Immature natural killer cell (primary cell): Measurements from ENCODE around the gene EVA1C. TPM values are rescaled to one million over a fixed set of nuclear protein-coding genes. Genes with fewer than 3 reads are reported as not detected.
"Not testable (repeated sequence)": the region's sequence is repeated elsewhere in the genome, so short reads cannot be mapped to it uniquely, and the experiment has no call there.

ENCODE experiments used
- DNase-seq, 3 donors: peaks; one replicate each; pipeline ENCODE4 v3.0.0; 2022; ENCODE audit warnings: mixed read lengths in 1 of 3
- H3K27ac Mint-ChIP-seq, 6 donors: one replicate each; pipeline ENCODE4 v1.8.0; 2020; ENCODE audit warnings: mixed read lengths in 6 of 6, mild to moderate bottlenecking in 5 of 6, inconsistent platforms in 4 of 6, moderate library complexity in 3 of 6
- H3K27me3 Mint-ChIP-seq, 3 donors: one replicate each; pipeline ENCODE4 v1.8.0; 2020 to 2021; ENCODE audit warnings: low read depth in 3 of 3, mild to moderate bottlenecking in 3 of 3, mixed read lengths in 3 of 3, moderate library complexity in 3 of 3, inconsistent platforms in 1 of 3
- H3K36me3 Mint-ChIP-seq, 3 donors: one replicate each; pipeline ENCODE4 v1.8.0; 2020; ENCODE audit warnings: mixed read lengths in 3 of 3, inconsistent platforms in 2 of 3, mild to moderate bottlenecking in 2 of 3
- H3K4me1 Mint-ChIP-seq, 2 donors: one replicate each; pipeline ENCODE4 v1.8.0; 2020; ENCODE audit warnings: inconsistent platforms in 2 of 2, mild to moderate bottlenecking in 2 of 2, mixed read lengths in 2 of 2, moderate library complexity in 1 of 2
- H3K4me3 Mint-ChIP-seq, 5 donors: one replicate each; pipeline ENCODE4 v1.8.0; 2020; ENCODE audit warnings: mild to moderate bottlenecking in 5 of 5, mixed read lengths in 5 of 5, inconsistent platforms in 3 of 5, moderate library complexity in 3 of 5
- H3K9me3 Mint-ChIP-seq, 6 donors: one replicate each; pipeline ENCODE4 v1.8.0; 2020; ENCODE audit warnings: mild to moderate bottlenecking in 6 of 6, mixed read lengths in 6 of 6, inconsistent platforms in 4 of 6, moderate library complexity in 3 of 6
- polyA plus RNA-seq, 3 donors: library from polyadenylated mRNA; unstranded; fragments of 300-500 nt; fragmentation: Illumina TruSeq; gene quantifications; one replicate each; pipeline ENCODE4 v1.2.3, GENCODE V29; 2021

The EVA1C gene
- polyA plus RNA-seq, 3 donors from 2014 or later, result 9.0 to 33.8 (median 20.0) TPM

DNA sequence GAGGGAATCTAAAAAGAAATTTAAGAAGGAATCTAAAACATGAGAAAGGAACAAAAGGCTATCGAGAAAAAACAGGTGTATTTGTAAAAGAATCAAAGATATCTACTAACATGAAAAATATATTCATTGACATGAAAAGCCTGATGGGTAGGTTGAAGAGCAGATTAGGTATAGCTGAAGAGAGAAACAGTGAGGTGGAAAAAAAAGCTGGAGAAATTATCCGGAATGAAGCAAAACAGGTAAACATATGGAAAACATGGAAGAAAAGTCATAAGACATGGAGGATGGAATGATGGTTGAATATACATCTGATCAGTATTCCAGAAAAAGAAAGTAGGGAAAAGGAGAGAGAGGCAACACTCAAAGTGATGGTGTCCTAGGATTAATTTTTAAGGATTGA lies 9.6 kb downstream of the EVA1C start:
- no peak for DNase-seq
- Mint-ChIP-seq H3K4me1 (peaks cover 3 to 32% of the 10 kb centered on the region in 2 donors), H3K27me3 (no peaks in the 10 kb centered on the region), H3K9me3 (peaks cover 0 to 2% (median 0%) of the 10 kb centered on the region in 6 donors), H3K36me3 (peaks cover 0 to 15% (median 8%) of the 10 kb centered on the region in 3 donors), H3K4me3 (no peak overlapping the region), H3K27ac (peak overlapping the region in 2 of 6 donors; percentile 9)

DNA sequence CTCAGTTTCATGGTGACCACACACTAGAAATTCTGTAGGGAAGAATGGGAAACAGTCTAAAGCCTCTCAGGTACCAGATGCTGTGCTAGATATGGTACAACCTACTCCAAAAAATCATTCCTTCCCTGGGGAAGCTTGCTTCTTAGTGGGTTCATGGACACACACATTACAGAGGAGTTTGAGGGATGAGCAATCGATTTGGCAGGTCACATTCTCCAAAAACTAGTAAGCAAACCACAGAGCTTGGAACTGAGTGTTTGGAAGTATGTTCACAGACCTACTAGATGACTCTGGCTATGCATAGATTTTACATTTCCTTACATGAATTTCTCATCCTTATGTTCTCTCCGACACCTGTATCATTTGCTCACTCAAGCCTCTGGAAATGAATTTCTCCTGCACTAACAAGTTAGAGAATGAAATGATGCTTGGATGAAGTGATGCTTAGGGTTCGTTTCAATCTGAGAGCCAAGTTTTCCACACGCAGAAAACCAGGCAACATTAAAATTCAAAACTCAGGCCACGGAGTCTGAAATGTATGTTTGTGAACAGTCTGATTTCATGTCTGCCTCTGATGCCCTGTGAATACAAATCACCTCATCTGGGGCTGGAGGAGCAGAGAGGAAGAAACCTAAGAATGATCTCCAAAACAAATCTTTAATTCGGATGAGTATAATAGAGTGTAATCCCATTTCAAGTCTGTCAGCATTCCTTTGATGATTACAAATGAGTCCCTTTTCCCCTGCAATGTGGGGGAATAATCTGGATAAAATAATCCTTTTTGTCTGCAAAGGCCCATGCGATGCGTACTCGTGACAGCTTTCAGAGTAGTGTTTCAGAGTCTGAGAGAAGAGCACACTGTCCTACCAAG lies 11.0 kb downstream of the EVA1C start:
- Mint-ChIP-seq H3K27ac (peak overlapping the region in 1 of 6 donors; percentile 25), H3K4me1 (peaks cover 3 to 34% of the 10 kb centered on the region in 2 donors), H3K27me3 (no peaks in the 10 kb centered on the region), H3K4me3 (no peak overlapping the region), H3K9me3 (peaks cover 0 to 2% (median 0%) of the 10 kb centered on the region in 6 donors), H3K36me3 (peaks cover 0 to 8% (median 3%) of the 10 kb centered on the region in 3 donors)
- no peak for DNase-seq

DNA sequence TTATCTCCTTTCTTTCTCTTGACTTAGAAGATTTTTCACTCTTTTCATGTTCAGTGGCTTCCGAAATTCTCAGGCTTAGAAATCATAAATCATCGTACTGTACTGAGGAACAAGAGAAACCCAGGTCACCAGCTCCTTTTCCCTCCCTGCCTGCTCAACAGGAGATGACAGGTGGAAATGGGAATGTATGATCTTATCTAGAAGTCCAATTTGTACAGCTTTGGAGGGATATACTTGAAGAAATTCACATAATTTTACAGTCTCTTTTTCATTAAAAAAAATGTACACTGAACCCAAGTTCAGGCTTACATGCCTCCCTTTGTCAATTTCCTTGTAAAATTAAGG lies 11.7 kb downstream of the EVA1C start:
- Mint-ChIP-seq H3K36me3 (peaks cover 0 to 8% (median 3%) of the 10 kb centered on the region in 3 donors), H3K9me3 (peaks cover 0 to 2% (median 0%) of the 10 kb centered on the region in 6 donors), H3K27ac (no peak overlapping the region), H3K4me3 (no peak overlapping the region), H3K4me1 (peaks cover 3 to 34% of the 10 kb centered on the region in 2 donors), H3K27me3 (no peaks in the 10 kb centered on the region)
- DNase-seq, result no peak

DNA sequence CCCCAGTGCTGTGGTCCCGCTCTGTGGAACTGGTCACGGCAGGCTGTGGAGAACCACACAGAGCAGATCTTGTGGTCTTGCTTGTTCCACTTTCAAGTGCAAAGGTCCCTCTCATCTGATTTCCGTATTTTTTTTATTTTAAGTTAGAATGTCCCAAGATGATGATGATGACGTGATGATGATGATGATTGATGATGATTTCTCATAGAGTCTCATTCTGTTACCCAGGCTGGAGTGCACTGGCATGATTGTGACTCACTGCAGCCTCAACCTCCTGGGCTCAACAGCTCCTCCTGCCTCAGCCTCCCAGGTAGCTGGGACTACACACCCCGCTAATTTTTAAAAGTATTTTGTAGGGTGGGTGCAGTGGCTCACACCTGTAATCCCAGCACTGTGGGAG lies 12.2 kb downstream of the EVA1C start:
- DNase-seq, result peak in 1 of 3 donors; percentile 14
- H3K36me3 Mint-ChIP-seq, result peaks cover 0 to 8% (median 3%) of the 10 kb centered on the region in 3 donors
- H3K4me1 Mint-ChIP-seq, result peaks cover 3 to 34% of the 10 kb centered on the region in 2 donors
- peak overlapping the region in 2 of 6 donors; percentile 53 to 71 for H3K27ac Mint-ChIP-seq
- peaks cover 0 to 2% (median 0%) of the 10 kb centered on the region in 6 donors for H3K9me3 Mint-ChIP-seq
- H3K27me3 Mint-ChIP-seq, result no peaks in the 10 kb centered on the region
- no peak overlapping the region for H3K4me3 Mint-ChIP-seq

DNA sequence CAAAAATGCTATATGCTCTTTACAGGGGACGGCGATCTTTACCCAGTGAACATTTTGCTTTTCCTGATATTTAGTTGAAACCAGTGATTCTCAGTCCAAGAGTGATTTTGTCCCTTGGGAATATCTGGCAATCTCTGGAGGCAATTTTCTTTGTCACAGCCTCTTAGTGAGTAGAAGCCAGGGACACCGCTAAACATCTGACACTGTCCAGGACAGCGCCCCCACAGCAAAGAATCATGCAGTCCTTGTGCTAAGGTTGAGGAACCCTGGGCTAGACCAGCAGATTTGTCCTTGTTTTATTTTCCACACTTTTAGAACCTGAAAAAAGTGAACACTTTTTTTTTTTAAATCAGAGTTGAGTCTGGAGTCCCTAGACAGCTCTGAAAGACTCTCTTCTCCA lies 13.1 kb downstream of the EVA1C start:
- H3K27me3 Mint-ChIP-seq, result no peaks in the 10 kb centered on the region
- H3K4me1 Mint-ChIP-seq, result peaks cover 4 to 40% of the 10 kb centered on the region in 2 donors
- H3K9me3 Mint-ChIP-seq, result peaks cover 0 to 2% (median 0%) of the 10 kb centered on the region in 6 donors
- no peak overlapping the region for H3K4me3 Mint-ChIP-seq
- DNase-seq, result no peak
- no peak overlapping the region for H3K27ac Mint-ChIP-seq
- H3K36me3 Mint-ChIP-seq, result peaks cover 4 to 12% (median 7%) of the 10 kb centered on the region in 3 donors

DNA sequence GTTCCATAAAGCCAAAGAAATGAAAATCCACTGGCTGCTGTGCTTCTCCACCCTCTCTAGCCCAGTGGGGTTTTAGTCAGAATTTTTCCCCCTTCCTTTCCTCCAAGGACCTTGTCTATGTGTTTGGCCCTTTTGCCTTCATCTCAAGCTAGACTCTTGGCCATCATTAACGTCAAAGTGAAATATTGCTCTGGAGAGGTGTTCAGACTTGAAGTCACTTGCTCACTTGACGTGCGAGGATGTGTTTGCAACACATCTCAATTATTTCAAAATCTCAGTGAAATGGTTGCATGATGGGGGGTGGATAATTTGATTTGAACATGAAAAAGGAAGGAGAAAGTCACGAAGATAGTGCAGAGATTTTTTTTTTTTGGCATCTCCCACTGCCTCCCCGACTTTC lies 13.6 kb downstream of the EVA1C start:
- peak overlapping the region in 1 of 6 donors; percentile 45 for H3K27ac Mint-ChIP-seq
- no peaks in the 10 kb centered on the region for H3K27me3 Mint-ChIP-seq
- no peak for DNase-seq
- peaks cover 0 to 2% (median 0%) of the 10 kb centered on the region in 6 donors for H3K9me3 Mint-ChIP-seq
- peaks cover 4 to 12% (median 7%) of the 10 kb centered on the region in 3 donors for H3K36me3 Mint-ChIP-seq
- no peak overlapping the region for H3K4me3 Mint-ChIP-seq
- H3K4me1 Mint-ChIP-seq, result peaks cover 4 to 40% of the 10 kb centered on the region in 2 donors

DNA sequence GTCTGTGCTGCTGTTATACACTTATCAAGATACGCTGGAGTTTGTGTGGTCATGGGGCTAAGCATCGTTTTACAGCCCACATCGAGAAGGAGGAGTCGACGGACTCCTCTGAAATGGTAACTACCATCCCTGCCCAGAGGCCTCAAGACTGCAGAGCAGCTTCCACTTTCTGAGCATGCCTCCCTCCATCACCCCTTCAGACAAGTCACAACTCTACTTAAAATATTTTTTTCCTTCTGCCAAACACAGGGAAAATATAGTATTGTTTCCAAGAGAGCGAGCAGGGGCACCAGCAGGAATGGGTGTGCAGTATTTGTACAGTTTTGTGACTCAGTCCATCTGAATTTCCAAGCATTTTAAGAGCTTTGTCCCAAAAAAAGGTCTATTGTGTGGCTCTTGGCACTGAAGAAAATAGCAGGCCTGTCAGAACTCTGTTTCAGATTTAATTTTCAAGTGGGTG lies 14.1 kb downstream of the EVA1C start:
- H3K36me3 Mint-ChIP-seq, result peaks cover 4 to 12% (median 7%) of the 10 kb centered on the region in 3 donors
- DNase-seq, result no peak
- H3K27ac Mint-ChIP-seq, result peak overlapping the region in 2 of 6 donors; percentile 44 to 45
- no peak overlapping the region for H3K4me3 Mint-ChIP-seq
- H3K9me3 Mint-ChIP-seq, result peaks cover 0 to 2% (median 0%) of the 10 kb centered on the region in 6 donors
- H3K4me1 Mint-ChIP-seq, result peaks cover 4 to 41% of the 10 kb centered on the region in 2 donors
- no peaks in the 10 kb centered on the region for H3K27me3 Mint-ChIP-seq

DNA sequence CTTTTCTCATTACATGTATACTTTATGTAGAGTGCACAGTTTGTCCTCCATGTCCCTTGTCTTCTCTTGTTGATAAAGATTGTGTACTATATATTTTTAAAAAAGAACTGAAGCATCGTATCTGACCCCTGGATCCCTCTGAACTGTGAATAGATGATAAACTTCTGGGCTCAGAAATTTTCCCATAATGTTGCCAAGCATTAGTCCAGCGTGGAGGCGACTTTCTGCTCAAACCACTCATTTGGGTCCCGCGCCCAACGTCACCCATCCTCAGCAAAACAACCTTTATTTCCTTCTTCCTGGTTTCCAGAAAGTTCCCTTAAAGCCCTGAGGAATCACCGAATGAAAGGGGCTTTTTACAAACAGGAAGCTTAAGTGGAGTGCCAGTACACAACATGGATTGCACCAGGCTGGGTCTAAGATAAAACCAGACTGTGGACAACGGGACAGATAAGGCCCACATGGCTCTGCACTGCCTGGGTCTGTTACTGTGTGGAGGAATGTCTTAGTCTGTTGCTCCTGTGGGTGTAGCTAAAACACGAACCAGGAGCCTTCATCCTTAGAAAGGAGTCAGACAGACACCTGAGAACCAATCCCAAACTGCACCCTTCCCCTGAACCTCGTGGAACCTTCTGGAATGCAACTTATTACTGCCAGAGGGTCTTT lies 15.6 kb downstream of the EVA1C start:
- no peaks in the 10 kb centered on the region for H3K27me3 Mint-ChIP-seq
- H3K9me3 Mint-ChIP-seq, result no peaks in the 10 kb centered on the region
- H3K27ac Mint-ChIP-seq, result no peak overlapping the region
- H3K4me3 Mint-ChIP-seq, result no peak overlapping the region
- H3K4me1 Mint-ChIP-seq, result peaks cover 7 to 52% of the 10 kb centered on the region in 2 donors
- DNase-seq, result no peak
- H3K36me3 Mint-ChIP-seq, result peaks cover 4 to 6% (median 6%) of the 10 kb centered on the region in 3 donors

DNA sequence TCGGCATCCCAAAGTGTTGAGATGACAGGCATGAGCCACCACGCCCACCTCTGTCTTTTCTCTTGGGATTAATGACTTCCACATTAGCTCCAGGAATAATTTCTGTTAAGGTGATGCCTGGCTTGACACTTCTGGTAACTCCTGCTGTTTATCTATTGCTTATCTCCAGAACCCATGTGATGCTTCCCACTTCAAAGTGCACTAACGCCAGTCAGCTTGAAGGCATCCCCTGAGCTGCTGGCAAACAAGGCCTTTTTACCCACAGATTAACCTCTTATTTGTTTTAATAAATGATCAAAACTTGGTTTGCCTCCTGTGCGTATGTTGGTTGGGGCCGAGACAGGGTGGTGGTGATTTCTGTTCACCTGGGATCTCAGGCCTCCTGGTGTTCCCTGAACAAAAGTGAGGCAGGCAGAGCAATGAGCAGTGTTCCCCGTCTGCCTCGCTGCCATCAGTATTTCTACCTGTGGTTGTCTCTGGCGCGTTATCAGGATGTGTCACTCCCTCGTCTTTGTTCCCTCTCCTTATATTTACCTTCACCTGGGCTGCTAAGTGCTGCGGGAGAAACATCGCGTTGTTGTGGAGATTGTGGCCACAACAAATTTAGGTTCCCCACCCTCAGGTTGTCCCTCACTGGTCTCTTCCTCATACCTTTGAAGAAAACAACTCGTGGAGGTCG lies 20.6 kb downstream of the EVA1C start:
- not testable (repeated sequence) for H3K27me3 Mint-ChIP-seq, H3K36me3 Mint-ChIP-seq, DNase-seq, H3K9me3 Mint-ChIP-seq, H3K27ac Mint-ChIP-seq
- peak overlapping the region in 1 of 5 donors; percentile 31 for H3K4me3 Mint-ChIP-seq
- H3K4me1 Mint-ChIP-seq, result peaks cover 10 to 47% of the 10 kb centered on the region in 2 donors

DNA sequence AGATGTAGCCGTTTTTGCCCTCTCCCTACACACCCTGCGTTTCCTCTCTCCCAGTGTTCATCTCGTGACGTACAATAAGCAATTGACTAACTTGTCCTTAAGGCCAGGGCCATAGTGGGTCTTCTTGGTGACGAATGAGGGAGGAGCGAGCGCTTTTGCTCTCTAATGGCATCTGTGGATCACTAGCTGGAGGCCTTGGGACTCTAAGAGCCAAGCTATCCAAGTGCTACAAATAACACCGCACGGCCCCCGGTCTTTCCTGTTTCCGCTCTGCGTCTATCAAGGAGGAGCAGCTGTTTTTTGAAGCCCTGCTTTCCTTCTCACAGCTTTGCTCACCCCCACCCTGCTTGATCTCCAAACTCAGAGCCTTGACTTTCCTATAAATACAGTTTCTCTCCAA lies 25.2 kb downstream of the EVA1C start:
- peaks cover 2 to 5% (median 3%) of the 10 kb centered on the region in 3 donors for H3K27me3 Mint-ChIP-seq
- no peak for DNase-seq
- H3K36me3 Mint-ChIP-seq, result no peaks in the 10 kb centered on the region
- peak overlapping the region in 1 of 5 donors; percentile 28 for H3K4me3 Mint-ChIP-seq
- H3K4me1 Mint-ChIP-seq, result peaks cover 7 to 39% of the 10 kb centered on the region in 2 donors
- H3K27ac Mint-ChIP-seq, result peak overlapping the region in 4 of 6 donors; percentile 37 to 68 (median 55)
- no peaks in the 10 kb centered on the region for H3K9me3 Mint-ChIP-seq

DNA sequence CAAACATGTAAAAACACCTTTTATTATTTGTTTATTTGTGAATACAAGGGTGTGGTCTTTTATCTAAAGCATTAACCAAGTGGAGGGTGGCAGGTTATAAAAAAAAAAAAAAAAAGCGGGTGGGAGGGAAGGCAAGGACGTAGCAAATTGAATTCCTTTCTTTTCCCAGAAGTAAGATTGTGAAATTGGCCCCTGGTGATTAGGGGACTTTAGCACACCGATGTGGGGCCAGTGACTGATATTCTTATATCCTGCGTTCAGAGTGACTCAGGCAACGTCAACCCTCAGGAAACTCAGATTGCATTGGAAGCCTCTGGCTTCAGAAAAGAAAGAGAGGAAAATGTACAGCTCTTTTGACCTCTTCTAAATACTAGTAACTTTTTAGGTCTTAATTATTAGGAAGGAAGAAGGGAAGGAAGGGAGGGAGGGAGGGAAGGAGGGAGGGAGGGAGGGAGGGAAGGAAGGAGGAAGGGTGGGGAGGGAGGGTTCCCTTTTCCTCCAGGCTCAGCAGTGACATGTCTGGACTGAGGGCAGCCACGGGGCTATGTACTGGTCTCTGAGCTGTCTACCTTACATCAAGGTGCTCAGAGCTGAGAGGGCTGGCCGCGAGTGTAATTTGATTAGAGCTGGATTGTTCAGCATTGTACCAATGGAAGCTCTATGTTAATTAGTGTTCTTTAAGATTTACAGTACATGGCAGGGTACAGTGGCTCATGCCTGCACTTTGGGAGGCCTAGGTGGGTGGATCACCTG lies 30.2 kb downstream of the EVA1C start:
- Mint-ChIP-seq H3K9me3 (no peaks in the 10 kb centered on the region), H3K36me3 (peaks cover 0 to 10% (median 5%) of the 10 kb centered on the region in 3 donors), H3K4me1 (peaks cover 4 to 22% of the 10 kb centered on the region in 2 donors), H3K27me3 (peaks cover 0 to 1% (median 0%) of the 10 kb centered on the region in 3 donors), H3K4me3 (no peak overlapping the region), H3K27ac (no peak overlapping the region)
- no peak for DNase-seq

DNA sequence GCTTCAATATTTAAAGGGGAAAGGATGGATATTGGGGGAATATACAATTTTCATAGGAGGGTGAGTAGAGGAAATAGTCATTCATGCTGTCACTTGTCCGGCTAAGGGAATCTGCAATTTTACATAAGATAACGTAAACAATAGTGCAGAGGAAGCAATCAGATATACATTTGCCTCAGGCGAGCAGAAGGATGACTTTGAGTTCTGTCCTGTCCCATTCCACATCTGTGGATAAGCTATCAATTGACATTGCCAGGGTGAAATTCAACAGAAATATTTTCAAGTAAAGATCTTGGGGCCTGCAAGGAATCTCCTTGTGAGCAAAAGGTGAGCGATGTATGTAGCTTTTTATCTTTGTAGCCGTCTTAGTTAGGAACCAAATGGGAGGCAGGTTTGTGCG lies 32.6 kb downstream of the EVA1C start:
- no peak overlapping the region for H3K4me3 Mint-ChIP-seq
- no peak for DNase-seq
- H3K9me3 Mint-ChIP-seq, result no peaks in the 10 kb centered on the region
- peaks cover 0 to 10% (median 5%) of the 10 kb centered on the region in 3 donors for H3K36me3 Mint-ChIP-seq
- H3K4me1 Mint-ChIP-seq, result peaks cover 0 to 17% of the 10 kb centered on the region in 2 donors
- H3K27ac Mint-ChIP-seq, result no peak overlapping the region
- H3K27me3 Mint-ChIP-seq, result peaks cover 0 to 4% (median 2%) of the 10 kb centered on the region in 3 donors

DNA sequence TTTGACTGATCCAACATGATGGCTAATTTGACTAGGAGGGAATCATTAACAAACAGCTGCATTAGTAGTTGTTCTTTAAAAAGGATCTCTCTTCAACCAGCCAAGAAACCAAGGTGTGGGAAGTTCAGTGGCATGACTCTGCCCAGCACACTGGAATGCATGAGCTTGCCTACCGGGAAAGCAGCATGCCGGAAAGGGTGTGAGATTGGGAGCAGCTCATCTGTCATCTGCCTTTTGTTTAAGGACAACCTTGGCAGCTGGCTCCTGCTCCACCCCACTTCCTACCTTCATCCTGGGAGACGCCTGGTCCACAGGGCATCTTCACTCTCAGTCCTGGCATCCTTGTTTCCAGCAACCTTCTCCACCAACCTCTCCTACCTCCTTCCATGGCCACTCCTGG lies 33.9 kb downstream of the EVA1C start:
- H3K4me3 Mint-ChIP-seq, H3K27me3 Mint-ChIP-seq, H3K9me3 Mint-ChIP-seq, DNase-seq: not testable (repeated sequence)
- Mint-ChIP-seq H3K27ac (peak overlapping the region in 1 of 6 donors; percentile 12), H3K36me3 (peaks cover 0 to 10% (median 5%) of the 10 kb centered on the region in 3 donors), H3K4me1 (peaks cover 2 to 12% of the 10 kb centered on the region in 2 donors)
